Astrocyte (in vitro differentiated cells and primary cell): Measurements from ENCODE around the gene PP2D1. TPM values are rescaled to one million over a fixed set of nuclear protein-coding genes. Genes with fewer than 3 reads are reported as not detected.

Experiments used
- DNase-seq: peaks from one replicate; pipeline ENCODE4 v3.0.0-alpha.2; 2010; ENCODE audit warnings: low read depth
- FAIRE-seq: peaks from 2 replicates; lab custom pipeline; 2011; peaks lifted over from hg19 to GRCh38; lab: Jason Lieb, UNC
- H2AFZ ChIP-seq: 2 replicates; pipeline ENCODE4 v1.6.0; 2012; ENCODE audit warnings: low read depth, low read length, inconsistent platforms
- H3K27ac ChIP-seq: 2 replicates; pipeline ENCODE4 v1.5.1; 2011; ENCODE audit warnings: low read depth, low read length, inconsistent platforms
- H3K27me3 ChIP-seq: 2 replicates; pipeline ENCODE4 v1.6.0; 2011; ENCODE audit warnings: low read length, inconsistent platforms; ENCODE audit not compliant: insufficient read depth
- H3K36me3 ChIP-seq: 2 replicates; pipeline ENCODE4 v1.5.1; 2011; ENCODE audit warnings: low read length, inconsistent platforms; ENCODE audit not compliant: insufficient read depth
- H3K4me1 ChIP-seq: 2 replicates; pipeline ENCODE4 v1.5.1; 2011; ENCODE audit warnings: low read length, inconsistent platforms; ENCODE audit not compliant: insufficient read depth
- H3K4me2 ChIP-seq: 2 replicates; pipeline ENCODE4 v1.6.0; 2012; ENCODE audit warnings: low read length, inconsistent platforms
- H3K4me3 ChIP-seq: 2 replicates; pipeline ENCODE4 v1.5.1; 2011; ENCODE audit warnings: low read depth, mild to moderate bottlenecking, low read length, inconsistent platforms; ENCODE audit not compliant: insufficient read depth
- H3K79me2 ChIP-seq: 2 replicates; pipeline ENCODE4 v1.6.0; 2012; ENCODE audit warnings: mild to moderate bottlenecking, low read length, inconsistent platforms; ENCODE audit not compliant: insufficient read depth
- H3K9ac ChIP-seq: 2 replicates; pipeline ENCODE4 v1.6.0; 2012; ENCODE audit warnings: mild to moderate bottlenecking, low read length, inconsistent platforms
- H3K9me3 ChIP-seq: 2 replicates; pipeline ENCODE4 v1.5.1; 2012; ENCODE audit warnings: low read depth, mild to moderate bottlenecking, low read length, inconsistent platforms; ENCODE audit not compliant: insufficient read depth
- H4K20me1 ChIP-seq: 2 replicates; pipeline ENCODE4 v1.6.0; 2012; ENCODE audit warnings: low read length, inconsistent platforms; ENCODE audit not compliant: insufficient read depth
- H3K27ac Mint-ChIP-seq: one replicate; pipeline ENCODE4 v1.8.0; 2021; ENCODE audit warnings: mild to moderate bottlenecking, mixed read lengths; ENCODE audit not compliant: unreplicated experiment
- H3K27me3 Mint-ChIP-seq: one replicate; pipeline ENCODE4 v1.8.0; 2021; ENCODE audit warnings: low read depth, mixed read lengths; ENCODE audit not compliant: unreplicated experiment
- H3K36me3 Mint-ChIP-seq: one replicate; pipeline ENCODE4 v1.8.0; 2021; ENCODE audit warnings: low read depth, mixed read lengths; ENCODE audit not compliant: unreplicated experiment
- H3K4me1 Mint-ChIP-seq: one replicate; pipeline ENCODE4 v1.8.0; 2021; ENCODE audit warnings: low read depth, mixed read lengths; ENCODE audit not compliant: unreplicated experiment
- H3K4me3 Mint-ChIP-seq: one replicate; pipeline ENCODE4 v1.8.0; 2021; ENCODE audit warnings: mild to moderate bottlenecking, moderate library complexity, mixed read lengths; ENCODE audit not compliant: unreplicated experiment
- H3K9me3 Mint-ChIP-seq: one replicate; pipeline ENCODE4 v1.8.0; 2021; ENCODE audit warnings: mild to moderate bottlenecking, mixed read lengths; ENCODE audit not compliant: unreplicated experiment
- CTCF ChIP-seq: IDR thresholded peaks from 2 replicates; pipeline ENCODE4 v1.5.1; 2011; ENCODE audit warnings: low read depth, mild to moderate bottlenecking, inconsistent platforms, low read length, moderate library complexity; ENCODE audit not compliant: insufficient read depth
- EZH2 ChIP-seq: IDR thresholded peaks from 2 replicates; pipeline ENCODE4 v1.6.1; 2012; ENCODE audit warnings: mild to moderate bottlenecking, low read length, inconsistent platforms; ENCODE audit not compliant: insufficient read depth
- total RNA-seq: library from RNA; stranded (reverse); gene quantifications from 2 replicates; pipeline ENCODE4 v1.2.1, GENCODE V29; 2021

PP2D1 gene
- total RNA-seq, 1 donor from 2014 or later = not detected

GRCh38 chr3:20039765-20040547, 27.9 kb upstream of the PP2D1 start, which contains the start of gene KAT2B:
TSS of gene KAT2B (plus strand) at chr3:20040446. CDS start at chr3:20040478, 32 bp downstream.
- H3K9me3 Mint-ChIP-seq = no peaks in the 10 kb centered on the region
- H3K4me3 ChIP-seq = peak within 1 kb of the TSS; percentile 76
- no peaks in the 10 kb centered on the region for H3K36me3 Mint-ChIP-seq
- DNase-seq (peak; percentile 35), FAIRE-seq (no peak)
- H3K79me2 ChIP-seq = no peaks in the 10 kb centered on the region
- peaks cover 12% of the 10 kb centered on the region for H4K20me1 ChIP-seq
- peak within 1 kb of the TSS; percentile 37 for H3K27ac ChIP-seq
- H3K9me3 ChIP-seq = no peaks in the 10 kb centered on the region
- H3K4me2 ChIP-seq = peak within 1 kb of the TSS; percentile 98
- H3K36me3 ChIP-seq = no peaks in the 10 kb centered on the region
- H3K27me3 ChIP-seq = no peaks in the 10 kb centered on the region
- peaks cover 12% of the 10 kb centered on the region for H3K4me1 ChIP-seq
- peaks cover 8% of the 10 kb centered on the region for H3K4me1 Mint-ChIP-seq
- H3K27me3 Mint-ChIP-seq = no peaks in the 10 kb centered on the region
- peak within 1 kb of the TSS; percentile 76 for H3K9ac ChIP-seq
- peak within 1 kb of the TSS; percentile 90 for H2AFZ ChIP-seq
- H3K27ac Mint-ChIP-seq = peak within 1 kb of the TSS; percentile 69
- TF ChIP-seq EZH2 = no peak
- no peak for TF ChIP-seq CTCF
- H3K4me3 Mint-ChIP-seq = peak within 1 kb of the TSS; percentile 96

GRCh38 chr3:20039466-20039764, 27.4 kb upstream of the PP2D1 start:
- Histone ChIP-seq H3K4me3 (peak overlapping the region; percentile 71), H3K9ac (peak overlapping the region; percentile 76), H3K27ac (no peak overlapping the region), H3K27me3 (no peaks in the 10 kb centered on the region), H3K4me1 (peaks cover 12% of the 10 kb centered on the region), H2AFZ (peak overlapping the region; percentile 90), H4K20me1 (peaks cover 12% of the 10 kb centered on the region), H3K4me2 (peak overlapping the region; percentile 84), H3K9me3 (no peaks in the 10 kb centered on the region), H3K79me2 (no peaks in the 10 kb centered on the region), H3K36me3 (no peaks in the 10 kb centered on the region)
- DNase-seq = no peak
- no peak for TF ChIP-seq CTCF
- TF ChIP-seq EZH2 = no peak
- Mint-ChIP-seq H3K27ac (peak overlapping the region; percentile 47), H3K9me3 (no peaks in the 10 kb centered on the region), H3K4me3 (peak overlapping the region; percentile 88), H3K4me1 (peaks cover 8% of the 10 kb centered on the region), H3K36me3 (no peaks in the 10 kb centered on the region), H3K27me3 (no peaks in the 10 kb centered on the region)
- no peak for FAIRE-seq
